Ishikawa (cell line): ENCODE measurements around the gene PTPDC1.

Experiments
- CEBPB ChIP-seq: IDR thresholded peaks from 2 replicates; pipeline ENCODE4 v1.6.1; 2012
- CREB1 ChIP-seq: IDR thresholded peaks from 2 replicates; pipeline ENCODE4 v1.6.1; 2012; ENCODE audit warnings: low read depth
- EGR1 ChIP-seq: IDR thresholded peaks from 2 replicates; pipeline ENCODE4 v1.6.1; 2012
- EP300 ChIP-seq: IDR thresholded peaks from 2 replicates; pipeline ENCODE4 v1.6.1; 2012; ENCODE audit warnings: borderline replicate concordance
- FOXM1 ChIP-seq: IDR thresholded peaks from 2 replicates; pipeline ENCODE4 v1.6.1; 2012; ENCODE audit warnings: low read depth, borderline replicate concordance
- NFIC ChIP-seq: IDR thresholded peaks from 2 replicates; pipeline ENCODE4 v1.6.1; 2012
- RAD21 ChIP-seq: IDR thresholded peaks from 2 replicates; pipeline ENCODE4 v1.6.1; 2012; ENCODE audit warnings: low read depth
- TAF1 ChIP-seq: IDR thresholded peaks from 2 replicates; pipeline ENCODE4 v1.6.1; 2012; ENCODE audit warnings: low read depth, mild to moderate bottlenecking
- TCF12 ChIP-seq: IDR thresholded peaks from 2 replicates; pipeline ENCODE4 v1.6.1; 2012; ENCODE audit warnings: low read depth
- TEAD4 ChIP-seq: IDR thresholded peaks from 2 replicates; pipeline ENCODE4 v1.6.1; 2012
- YY1 ChIP-seq: IDR thresholded peaks from 2 replicates; pipeline ENCODE4 v1.6.1; 2012; ENCODE audit warnings: low read depth
- ZBTB7A ChIP-seq: IDR thresholded peaks from 2 replicates; pipeline ENCODE4 v1.6.1; 2012; ENCODE audit warnings: low read depth
- TF ChIP-seq, protein P1 (sequence below): IDR thresholded peaks from 2 replicates; pipeline ENCODE4 v1.6.1; 2012; ENCODE audit warnings: low read depth, mild to moderate bottlenecking
- TF ChIP-seq, protein P2 (sequence below): IDR thresholded peaks from 2 replicates; pipeline ENCODE4 v1.6.1; 2012
- TF ChIP-seq, protein P3 (sequence below): IDR thresholded peaks from 2 replicates; pipeline ENCODE4 v1.6.1; 2012

PTPDC1 gene

DNA sequence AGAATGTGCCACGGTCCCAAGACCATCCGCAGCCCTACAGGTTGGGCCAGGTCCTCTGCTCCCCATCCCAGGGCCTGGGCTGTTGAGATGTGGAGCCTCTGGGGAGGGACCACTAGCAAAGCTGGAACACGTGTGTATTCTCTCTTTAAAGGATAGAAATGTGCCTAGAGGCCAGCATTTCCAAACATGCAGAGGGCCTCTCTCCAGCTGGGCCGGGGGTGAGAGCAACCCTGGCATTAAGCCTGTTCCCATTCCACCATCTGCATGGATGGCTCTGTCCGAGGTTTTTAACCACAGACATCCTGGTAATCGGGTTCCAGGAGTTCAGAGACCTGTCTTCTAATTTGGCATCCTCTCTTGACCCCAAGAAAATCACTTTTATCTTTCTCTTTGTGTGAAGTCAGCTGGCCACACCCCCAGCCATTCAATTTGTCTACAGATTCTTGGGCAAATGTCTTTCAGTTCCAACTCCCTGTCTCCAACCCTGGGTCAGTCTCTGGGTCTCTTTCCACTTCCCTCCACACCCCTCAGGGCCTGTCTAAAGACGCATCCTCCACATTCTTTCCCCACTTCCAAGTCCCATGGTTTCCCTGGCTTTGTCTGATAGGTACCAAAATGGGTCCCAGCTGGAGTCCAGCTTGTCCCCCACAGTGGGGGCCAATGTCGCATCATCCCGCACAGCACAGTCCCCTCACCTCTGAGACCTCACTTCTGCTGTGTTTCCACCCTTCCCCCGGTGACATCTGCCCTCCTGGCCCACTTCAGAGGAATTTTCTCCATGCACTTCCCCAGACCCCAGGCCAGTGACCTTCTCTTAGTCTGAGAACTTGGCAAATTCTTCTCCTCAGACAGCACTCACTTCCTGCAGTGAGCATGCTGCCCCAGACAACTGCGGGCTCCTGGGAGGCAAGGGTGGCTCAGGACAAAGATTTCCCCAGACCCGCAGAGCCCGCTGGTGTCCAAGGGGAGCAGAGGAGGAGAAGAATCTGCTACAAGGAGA is 56.8 kb downstream of the PTPDC1 start:
- TF ChIP-seq NFIC = no peak
- no peak for TF ChIP-seq YY1
- TF ChIP-seq, protein P1, sequence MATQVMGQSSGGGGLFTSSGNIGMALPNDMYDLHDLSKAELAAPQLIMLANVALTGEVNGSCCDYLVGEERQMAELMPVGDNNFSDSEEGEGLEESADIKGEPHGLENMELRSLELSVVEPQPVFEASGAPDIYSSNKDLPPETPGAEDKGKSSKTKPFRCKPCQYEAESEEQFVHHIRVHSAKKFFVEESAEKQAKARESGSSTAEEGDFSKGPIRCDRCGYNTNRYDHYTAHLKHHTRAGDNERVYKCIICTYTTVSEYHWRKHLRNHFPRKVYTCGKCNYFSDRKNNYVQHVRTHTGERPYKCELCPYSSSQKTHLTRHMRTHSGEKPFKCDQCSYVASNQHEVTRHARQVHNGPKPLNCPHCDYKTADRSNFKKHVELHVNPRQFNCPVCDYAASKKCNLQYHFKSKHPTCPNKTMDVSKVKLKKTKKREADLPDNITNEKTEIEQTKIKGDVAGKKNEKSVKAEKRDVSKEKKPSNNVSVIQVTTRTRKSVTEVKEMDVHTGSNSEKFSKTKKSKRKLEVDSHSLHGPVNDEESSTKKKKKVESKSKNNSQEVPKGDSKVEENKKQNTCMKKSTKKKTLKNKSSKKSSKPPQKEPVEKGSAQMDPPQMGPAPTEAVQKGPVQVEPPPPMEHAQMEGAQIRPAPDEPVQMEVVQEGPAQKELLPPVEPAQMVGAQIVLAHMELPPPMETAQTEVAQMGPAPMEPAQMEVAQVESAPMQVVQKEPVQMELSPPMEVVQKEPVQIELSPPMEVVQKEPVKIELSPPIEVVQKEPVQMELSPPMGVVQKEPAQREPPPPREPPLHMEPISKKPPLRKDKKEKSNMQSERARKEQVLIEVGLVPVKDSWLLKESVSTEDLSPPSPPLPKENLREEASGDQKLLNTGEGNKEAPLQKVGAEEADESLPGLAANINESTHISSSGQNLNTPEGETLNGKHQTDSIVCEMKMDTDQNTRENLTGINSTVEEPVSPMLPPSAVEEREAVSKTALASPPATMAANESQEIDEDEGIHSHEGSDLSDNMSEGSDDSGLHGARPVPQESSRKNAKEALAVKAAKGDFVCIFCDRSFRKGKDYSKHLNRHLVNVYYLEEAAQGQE = no peak
- no peak for TF ChIP-seq TEAD4
- TF ChIP-seq CEBPB = no peak
- no peak for TF ChIP-seq ZBTB7A
- TF ChIP-seq, protein P2, sequence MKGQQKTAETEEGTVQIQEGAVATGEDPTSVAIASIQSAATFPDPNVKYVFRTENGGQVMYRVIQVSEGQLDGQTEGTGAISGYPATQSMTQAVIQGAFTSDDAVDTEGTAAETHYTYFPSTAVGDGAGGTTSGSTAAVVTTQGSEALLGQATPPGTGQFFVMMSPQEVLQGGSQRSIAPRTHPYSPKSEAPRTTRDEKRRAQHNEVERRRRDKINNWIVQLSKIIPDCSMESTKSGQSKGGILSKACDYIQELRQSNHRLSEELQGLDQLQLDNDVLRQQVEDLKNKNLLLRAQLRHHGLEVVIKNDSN = no peak

DNA sequence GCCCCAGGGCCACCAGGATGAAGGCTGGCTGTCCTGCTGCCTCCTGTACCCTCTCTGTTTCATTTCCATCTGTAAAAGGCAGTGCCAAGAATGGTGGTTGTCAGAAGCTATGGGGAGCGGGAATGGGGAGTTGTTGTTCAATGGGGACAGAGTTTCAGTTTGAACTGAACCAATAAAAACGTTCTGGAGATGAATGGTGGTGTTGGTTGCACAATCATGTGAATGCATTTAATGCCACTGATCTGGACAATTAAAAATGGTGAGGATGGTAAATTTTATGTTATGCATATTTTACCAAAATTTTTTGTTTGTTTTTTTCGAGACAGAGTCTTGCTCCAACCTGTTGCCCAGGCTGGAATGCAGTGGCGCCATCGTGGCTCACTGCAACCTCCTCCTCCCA is 58.1 kb downstream of the PTPDC1 start:
- TF ChIP-seq, protein P3, sequence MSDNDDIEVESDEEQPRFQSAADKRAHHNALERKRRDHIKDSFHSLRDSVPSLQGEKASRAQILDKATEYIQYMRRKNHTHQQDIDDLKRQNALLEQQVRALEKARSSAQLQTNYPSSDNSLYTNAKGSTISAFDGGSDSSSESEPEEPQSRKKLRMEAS = no peak
- TF ChIP-seq, protein P1 = no peak
- TF ChIP-seq TEAD4 (no peak), YY1 (no peak), FOXM1 (no peak), EGR1 (no peak), TAF1 (no peak), NFIC (no peak), ZBTB7A (no peak), TCF12 (no peak), CEBPB (no peak), EP300 (no peak), RAD21 (no peak), CREB1 (no peak)
- TF ChIP-seq, protein P2 = no peak

DNA sequence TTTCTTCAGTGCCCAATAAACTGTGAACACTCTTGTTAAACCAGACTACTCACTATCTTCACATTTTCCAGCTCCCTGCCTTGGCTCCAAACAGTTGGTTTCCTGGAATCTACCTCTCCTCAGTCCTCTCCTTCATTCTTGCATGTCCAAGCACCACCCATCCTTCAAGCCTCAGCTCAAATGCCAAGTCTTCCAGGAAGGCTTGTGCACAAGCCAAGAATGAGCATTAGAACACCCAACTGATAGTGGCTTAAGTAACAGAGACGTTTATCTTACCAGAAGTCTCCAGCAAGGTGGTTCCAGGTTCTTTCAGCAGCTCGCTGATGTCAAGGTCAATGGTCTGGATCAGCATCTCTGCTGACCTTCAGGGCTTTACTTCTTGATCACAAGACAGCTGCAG is 60.1 kb downstream of the PTPDC1 start:
- TF ChIP-seq, protein P1 = no peak
- TF ChIP-seq CEBPB (no peak), NFIC (peak; percentile 13; the same call in 1 of the 2 replicates), CREB1 (no peak), TAF1 (no peak), RAD21 (no peak)
- TF ChIP-seq, protein P3 = no peak

DNA sequence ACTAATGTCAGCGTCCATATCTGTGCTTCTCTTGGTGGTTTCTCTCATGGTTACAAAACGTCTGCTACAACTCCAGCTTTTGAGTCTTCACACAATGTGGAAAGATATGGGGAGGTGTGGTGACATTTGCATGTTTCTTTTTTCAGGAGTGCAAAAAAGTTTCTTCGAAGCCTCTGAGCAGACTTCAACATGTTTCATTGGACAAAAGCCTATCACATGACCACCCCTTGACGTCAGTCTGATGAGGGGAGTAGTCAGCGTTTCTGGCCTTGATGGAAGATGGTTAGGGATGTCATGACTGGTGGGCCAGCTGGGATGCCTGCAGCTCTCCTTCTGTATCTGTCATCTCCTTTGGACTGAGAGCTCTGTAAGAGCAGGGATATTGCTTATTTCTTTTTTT is 61.4 kb downstream of the PTPDC1 start:
- TF ChIP-seq, protein P1 = no peak
- no peak for TF ChIP-seq TEAD4
- TF ChIP-seq FOXM1 = no peak
- TF ChIP-seq EGR1 = no peak
- no peak for TF ChIP-seq YY1
- no peak for TF ChIP-seq EP300
- TF ChIP-seq CREB1 = no peak
